Spleen (tissue), 11 donors: ENCODE results near the gene KRT25. TPM values are rescaled to one million over a fixed set of nuclear protein-coding genes. Genes with fewer than 3 reads are reported as not detected.

Experiments used
- DNase-seq: peaks from one replicate; pipeline ENCODE4 v3.0.0-alpha.2; 2020
- H3K27ac ChIP-seq, 8 donors: fragments of 200-600 bp; sonication (generic) in 7 of 8; 1 replicate in 4 of 8; 2 replicates in 4 of 8; pipeline versions ENCODE4 v1.5.0 to v1.8.0; 2016 to 2021; ENCODE audit warnings: inconsistent platforms in 4 of 8, mild to moderate bottlenecking in 4 of 8, moderate library complexity in 1 of 8
- H3K27me3 ChIP-seq, 7 donors: fragments of 200-600 bp; sonication (generic) in 6 of 7; replicated peaks in 1 of 7; 1 replicate in 4 of 7; 2 replicates in 3 of 7; pipeline versions ENCODE4 v1.5.0 to v1.8.0; 2016 to 2021; ENCODE audit warnings: inconsistent platforms in 3 of 7, mild to moderate bottlenecking in 1 of 7
- H3K36me3 ChIP-seq, 6 donors: fragments of 200-600 bp; sonication (generic) in 5 of 6; 1 replicate in 4 of 6; 2 replicates in 2 of 6; pipeline versions ENCODE4 v1.5.0 to v1.8.0; 2016 to 2021; ENCODE audit warnings: inconsistent platforms in 2 of 6
- H3K4me1 ChIP-seq, 6 donors: fragments of 200-600 bp; sonication (generic) in 5 of 6; 1 replicate in 3 of 6; 2 replicates in 3 of 6; pipeline versions ENCODE4 v1.5.0 to v1.8.0; 2016 to 2021; ENCODE audit warnings: inconsistent platforms in 3 of 6
- H3K4me3 ChIP-seq, 8 donors: fragments of 200-600 bp; sonication (generic) in 7 of 8; 1 replicate in 4 of 8; 2 replicates in 4 of 8; pipeline versions ENCODE4 v1.5.0 to v1.8.0; 2016 to 2021; ENCODE audit warnings: inconsistent platforms in 4 of 8, mild to moderate bottlenecking in 4 of 8, moderate library complexity in 2 of 8
- H3K9me3 ChIP-seq, 8 donors: fragments of 200-600 bp; sonication (generic) in 7 of 8; 1 replicate in 4 of 8; 2 replicates in 4 of 8; pipeline versions ENCODE4 v1.5.0 to v1.8.0; 2016 to 2021; ENCODE audit warnings: inconsistent platforms in 4 of 8
- POLR2A ChIP-seq, 3 donors: fragments of 450-650 bp; IDR thresholded peaks; one replicate each; pipeline ENCODE4 v1.5.1; 2017; ENCODE audit warnings: antibody characterized with exemption in 3 of 3, mild to moderate bottlenecking in 1 of 3
- POLR2AphosphoS5 ChIP-seq, 3 donors: sonication (generic); formaldehyde crosslinking; IDR thresholded peaks; one replicate each; pipeline ENCODE4 v1.5.1; 2017; ENCODE audit warnings: antibody characterized with exemption in 3 of 3
- WGBS, 5 donors: extraction: QIAGEN DNeasy Blood & Tissue Kit in 3 of 5; methylation state at CpG; one replicate each; pipeline versions ENCODE4 v1.1.5 to v1.1.7; 2013 to 2018; 5-methylcytosine and 5-hydroxymethylcytosine counted together
- intact Hi-C: fragments of 100-400 bp; cut with DNase I; formaldehyde crosslinking; loops from one replicate; pipeline ENCODE4 v1.15.0; 2023; ENCODE audit warnings: low total_unique reads
- polyA plus RNA-seq, 3 donors: library from polyadenylated mRNA; stranded (reverse); fragments of 200-250 nt; gene quantifications; one replicate each; pipeline ENCODE4 v1.2.1, GENCODE V29; 2013
- total RNA-seq, 7 donors: library from RNA; depleted of rRNA in 3 of 7; stranded (reverse); fragments of >200 nt in 3 of 7; fragmentation: NEBNext Ultra II Directional in 4 of 7; extraction: Animal tissue kit (Norgen Biotek cat#: 25700) in 4 of 7; gene quantifications; one replicate each; pipeline versions ENCODE4 v1.1.0 to v1.2.1, GENCODE V29; 2016 to 2021
- TF ChIP-seq, protein P1 (sequence below), 11 experiments: fragments of 200-600 bp in 7 of 11; fragments of 450-650 bp in 4 of 11; sonication (generic) in 4 of 11; IDR thresholded peaks in 8 of 11; conservative IDR thresholded peaks in 3 of 11; 1 replicate in 7 of 11; 2 replicates in 4 of 11; pipeline versions ENCODE4 v1.4.0 to v1.8.0; 2016 to 2021; ENCODE audit warnings: antibody characterized with exemption in 11 of 11, inconsistent platforms in 4 of 11, mild to moderate bottlenecking in 1 of 11
- donor health status: healthy with polysubstance abuse.
- donor health status: DM: no; HTN: no; CAD: no; lungs with moderate emphysema.
- donor health status: DM: no; HTN: no; CAD: no.
- donor health status: Bipolar disorder and iron deficiency.
- donor health status: healthy.
- donor health status: DM: no; HTN: no; CAD: no.
- donor health status: DM: yes; HTN: yes; CAD: no.

Gene KRT25
- total and polyA plus RNA-seq, 10 donors, result not detected

DNA sequence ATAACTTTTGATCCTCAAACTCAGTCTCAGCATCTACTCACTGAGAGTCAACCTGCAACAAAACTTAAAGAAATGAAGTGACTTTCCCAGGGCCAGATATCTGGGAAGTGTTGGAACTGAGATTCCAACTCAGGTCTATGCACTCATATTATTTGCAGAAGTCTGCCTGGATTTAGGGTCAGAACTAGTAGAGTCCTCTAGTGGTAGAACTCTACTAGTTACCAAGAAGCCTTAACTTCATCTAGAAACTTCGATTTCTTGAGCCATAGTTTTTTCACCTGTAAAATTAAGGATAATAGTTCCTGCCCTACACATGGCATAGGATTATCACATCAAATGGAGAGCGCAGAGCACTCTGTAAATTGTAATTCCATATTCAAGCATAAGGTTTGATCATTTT, 28.2 kb downstream of the KRT25 start:
- WGBS, 5 donors, result 60 to 78% (median 64%) methylated on average over 2 of the region's 2 CpGs
- H3K27ac ChIP-seq, result no peak overlapping the region
- no peaks in the 10 kb centered on the region for H3K36me3 ChIP-seq
- no peak overlapping the region for H3K4me3 ChIP-seq
- intact Hi-C loops, result loop anchor here (10.0 kb wide), 1 partner anchor 82 kb away; the partner anchor contains the start of gene SMARCE1
- peaks cover 0 to 9% (median 0%) of the 10 kb centered on the region in 6 donors for H3K4me1 ChIP-seq
- H3K9me3 ChIP-seq, result no peaks in the 10 kb centered on the region
- TF ChIP-seq, protein P1, sequence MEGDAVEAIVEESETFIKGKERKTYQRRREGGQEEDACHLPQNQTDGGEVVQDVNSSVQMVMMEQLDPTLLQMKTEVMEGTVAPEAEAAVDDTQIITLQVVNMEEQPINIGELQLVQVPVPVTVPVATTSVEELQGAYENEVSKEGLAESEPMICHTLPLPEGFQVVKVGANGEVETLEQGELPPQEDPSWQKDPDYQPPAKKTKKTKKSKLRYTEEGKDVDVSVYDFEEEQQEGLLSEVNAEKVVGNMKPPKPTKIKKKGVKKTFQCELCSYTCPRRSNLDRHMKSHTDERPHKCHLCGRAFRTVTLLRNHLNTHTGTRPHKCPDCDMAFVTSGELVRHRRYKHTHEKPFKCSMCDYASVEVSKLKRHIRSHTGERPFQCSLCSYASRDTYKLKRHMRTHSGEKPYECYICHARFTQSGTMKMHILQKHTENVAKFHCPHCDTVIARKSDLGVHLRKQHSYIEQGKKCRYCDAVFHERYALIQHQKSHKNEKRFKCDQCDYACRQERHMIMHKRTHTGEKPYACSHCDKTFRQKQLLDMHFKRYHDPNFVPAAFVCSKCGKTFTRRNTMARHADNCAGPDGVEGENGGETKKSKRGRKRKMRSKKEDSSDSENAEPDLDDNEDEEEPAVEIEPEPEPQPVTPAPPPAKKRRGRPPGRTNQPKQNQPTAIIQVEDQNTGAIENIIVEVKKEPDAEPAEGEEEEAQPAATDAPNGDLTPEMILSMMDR (IDR thresholded peaks at IDR 0.05 in 8 of 11, conservative IDR thresholded peaks at IDR 0.05 in 3 of 11), result peak in 6 of 11 experiments; percentile 13 to 43 (median 27)
- TF ChIP-seq POLR2AphosphoS5 (IDR thresholded peaks at IDR 0.05), result no peak
- H3K27me3 ChIP-seq, result peaks cover 0 to 9% (median 0%) of the 10 kb centered on the region in 7 donors
- no peak for DNase-seq

DNA sequence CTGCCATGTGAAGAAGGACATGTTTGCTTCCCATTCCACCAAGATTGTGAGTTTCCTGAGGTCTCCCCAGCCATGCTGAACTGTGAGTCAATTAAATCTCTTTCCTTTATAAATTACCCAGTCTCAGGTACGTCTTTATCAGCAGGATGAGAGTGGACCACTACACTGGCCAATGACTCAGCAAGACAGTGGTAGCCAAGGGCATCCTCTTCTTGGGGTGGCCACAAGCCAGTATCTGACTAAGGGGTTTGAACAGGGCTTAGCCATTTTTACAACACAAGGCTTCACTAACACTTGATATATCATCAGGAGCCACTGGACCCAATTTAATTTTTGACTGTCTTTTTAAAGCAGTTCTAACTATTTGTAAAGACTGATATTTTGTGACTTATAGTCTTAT, 30.5 kb downstream of the KRT25 start:
- Histone ChIP-seq H3K36me3 (no peaks in the 10 kb centered on the region), H3K4me3 (no peak overlapping the region), H3K27me3 (peaks cover 0 to 8% (median 0%) of the 10 kb centered on the region in 7 donors), H3K27ac (no peak overlapping the region), H3K4me1 (peaks cover 0 to 9% (median 0%) of the 10 kb centered on the region in 6 donors), H3K9me3 (no peaks in the 10 kb centered on the region)
- no peak for DNase-seq
- 45 to 61% (median 57%) methylated on average over 1 of the region's 1 CpG for WGBS, 5 donors
- TF ChIP-seq, protein P1 (IDR thresholded peaks at IDR 0.05 in 8 of 11, conservative IDR thresholded peaks at IDR 0.05 in 3 of 11), result no peak
- TF ChIP-seq POLR2A (IDR thresholded peaks at IDR 0.05), result no peak
- no peak for TF ChIP-seq POLR2AphosphoS5 (IDR thresholded peaks at IDR 0.05)
- intact Hi-C loops, result loop anchor here (10.0 kb wide), 1 partner anchor 80 kb away; the partner anchor contains the start of gene SMARCE1

DNA sequence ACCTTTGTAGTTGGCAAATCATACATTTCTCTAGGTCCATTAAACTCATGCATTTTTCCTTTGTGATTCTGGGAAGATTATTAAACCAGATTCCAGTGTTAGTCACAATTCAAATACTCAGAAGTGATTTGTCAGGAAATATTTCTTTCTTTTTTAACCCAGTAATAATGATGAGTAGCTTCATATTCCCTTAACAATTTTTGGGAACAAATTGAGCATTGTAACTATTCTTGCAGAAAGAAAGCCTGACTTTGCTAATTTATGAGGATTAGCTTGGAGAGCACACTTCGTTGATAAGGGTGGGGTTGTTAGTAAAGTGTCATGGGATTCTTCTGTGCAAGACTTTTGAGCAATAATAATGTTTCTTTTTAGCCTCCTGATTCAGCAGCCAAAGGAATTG, 32.9 kb downstream of the KRT25 start:
- TF ChIP-seq, protein P1 (IDR thresholded peaks at IDR 0.05 in 8 of 11, conservative IDR thresholded peaks at IDR 0.05 in 3 of 11), result no peak
- TF ChIP-seq POLR2A (IDR thresholded peaks at IDR 0.05), result no peak
- TF ChIP-seq POLR2AphosphoS5 (IDR thresholded peaks at IDR 0.05), result no peak
- intact Hi-C loops, result loop anchor here (10.0 kb wide), 1 partner anchor 77 kb away; the partner anchor contains the start of gene SMARCE1
- peaks cover 0 to 8% (median 0%) of the 10 kb centered on the region in 7 donors for H3K27me3 ChIP-seq
- 52 to 80% (median 67%) methylated on average over 1 of the region's 1 CpG for WGBS, 5 donors
- H3K4me1 ChIP-seq, result peaks cover 0 to 5% (median 0%) of the 10 kb centered on the region in 6 donors
- no peaks in the 10 kb centered on the region for H3K36me3 ChIP-seq
- no peak overlapping the region for H3K4me3 ChIP-seq
- no peak for DNase-seq
- no peak overlapping the region for H3K27ac ChIP-seq
- H3K9me3 ChIP-seq, result no peaks in the 10 kb centered on the region

DNA sequence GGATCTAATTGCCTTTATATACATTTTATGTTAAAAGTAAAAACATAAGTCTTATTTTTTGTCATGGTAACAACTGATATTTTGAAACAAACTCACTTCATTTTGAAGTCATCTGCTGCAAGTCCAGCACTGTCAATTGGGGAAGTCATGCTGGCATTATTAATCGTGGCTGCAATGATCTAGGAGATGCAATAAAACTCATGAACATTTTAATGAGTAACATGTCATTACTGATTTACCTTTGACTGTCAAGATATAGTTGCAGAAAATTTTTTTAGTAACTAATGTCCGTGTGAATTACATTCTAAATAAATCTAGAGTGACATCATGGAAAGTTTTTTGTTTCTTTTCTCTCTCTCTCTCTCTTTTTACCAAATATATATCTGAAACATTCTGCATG, 34.2 kb downstream of the KRT25 start:
- intact Hi-C loops, result loop anchor here (10.0 kb wide), 1 partner anchor 76 kb away; the partner anchor contains the start of gene SMARCE1
- peaks cover 0 to 8% (median 0%) of the 10 kb centered on the region in 7 donors for H3K27me3 ChIP-seq
- no peaks in the 10 kb centered on the region for H3K4me1 ChIP-seq
- H3K36me3 ChIP-seq, result no peaks in the 10 kb centered on the region
- H3K9me3 ChIP-seq, result no peaks in the 10 kb centered on the region
- H3K4me3 ChIP-seq, result no peak overlapping the region
- no peak overlapping the region for H3K27ac ChIP-seq
- WGBS, 5 donors, result 61 to 82% (median 69%) methylated on average over 2 of the region's 2 CpGs
- DNase-seq, result no peak
- TF ChIP-seq POLR2A (IDR thresholded peaks at IDR 0.05), result no peak
